Transverse colon (tissue), 4 donors: Measurements from ENCODE around the gene LZTFL1. TPM values are rescaled to one million over a fixed set of nuclear protein-coding genes. Genes with fewer than 3 reads are reported as not detected.

Experiments used
- DNase-seq: peaks from one replicate; pipeline ENCODE4 v3.0.0-alpha.2; 2019
- H3K27ac ChIP-seq, 4 donors: fragments of 200-600 bp; sonication (generic); 2 replicates each; pipeline ENCODE4 v1.5.1; 2016 to 2018; ENCODE audit warnings: inconsistent platforms in 4 of 4
- H3K27me3 ChIP-seq: fragments of 200-600 bp; sonication (generic); 2 replicates; pipeline ENCODE4 v1.5.1; 2017; ENCODE audit warnings: inconsistent platforms
- H3K36me3 ChIP-seq, 4 donors: fragments of 200-600 bp; sonication (generic); 2 replicates each; pipeline ENCODE4 v1.5.1; 2017 to 2019; ENCODE audit warnings: inconsistent platforms in 4 of 4
- H3K4me1 ChIP-seq, 4 donors: fragments of 200-600 bp; sonication (generic); 2 replicates each; pipeline ENCODE4 v1.5.1; 2017 to 2020; ENCODE audit warnings: inconsistent platforms in 4 of 4
- H3K4me3 ChIP-seq, 4 donors: fragments of 200-600 bp; sonication (generic); 1 replicate in 1 of 4; 2 replicates in 3 of 4; pipeline versions ENCODE4 v1.5.1 to v1.6.1; 2017 to 2019; ENCODE audit warnings: inconsistent platforms in 4 of 4
- H3K9me3 ChIP-seq, 2 donors: fragments of 200-600 bp; sonication (generic); 2 replicates each; pipeline ENCODE4 v1.5.1; 2017 to 2019; ENCODE audit warnings: inconsistent platforms in 2 of 2
- EP300 ChIP-seq: sonication (generic); formaldehyde crosslinking; IDR thresholded peaks from one replicate; pipeline ENCODE4 v1.6.1; 2017; ENCODE audit warnings: antibody characterized with exemption, low read depth
- POLR2A ChIP-seq: fragments of 450-650 bp; IDR thresholded peaks from one replicate; pipeline ENCODE4 v1.6.1; 2016; ENCODE audit warnings: antibody characterized with exemption, mild to moderate bottlenecking, moderate library complexity
- POLR2AphosphoS5 ChIP-seq, 3 donors: sonication (generic); formaldehyde crosslinking; IDR thresholded peaks; one replicate each; pipeline ENCODE4 v1.6.1; 2016; ENCODE audit warnings: antibody characterized with exemption in 3 of 3
- WGBS, 2 donors: methylation state at CpG; one replicate each; pipeline ENCODE4 v1.1.5; 2018; ENCODE audit warnings: low coverage in 1 of 2; 5-methylcytosine and 5-hydroxymethylcytosine counted together
- in situ Hi-C, 4 donors: fragments of 200-750 bp; cut with MboI; loops; one replicate each; pipeline versions ENCODE4 v1.15.0 to v1.15.1; 2017; ENCODE audit warnings: low sequenced_read_pairs in 3 of 4, low pct_ligation_motif_present in 1 of 4, low pct_unique_long_range_greater_than_20kb in 1 of 4
- intact Hi-C: fragments of 100-400 bp; cut with DNase I; formaldehyde crosslinking; loops from one replicate; pipeline ENCODE4 v1.15.1; 2023; ENCODE audit warnings: low total_unique reads
- total RNA-seq, 4 donors: library from RNA; depleted of rRNA; stranded (reverse); fragments of >200 nt; gene quantifications; one replicate each; pipeline ENCODE4 v1.1.0, GENCODE V29; 2016
- TF ChIP-seq, protein P1 (sequence below), 5 experiments: fragments of 200-600 bp in 3 of 5; fragments of 450-650 bp in 2 of 5; sonication (generic) in 3 of 5; IDR thresholded peaks; 1 replicate in 2 of 5; 2 replicates in 3 of 5; pipeline ENCODE4 v1.5.1; 2016 to 2017; ENCODE audit warnings: antibody characterized with exemption in 5 of 5, inconsistent platforms in 3 of 5, mild to moderate bottlenecking in 2 of 5, moderate library complexity in 1 of 5

Gene LZTFL1
- total RNA-seq, 4 donors from 2014 or later: 3.7 to 10.3 (median 7.8) TPM

DNA sequence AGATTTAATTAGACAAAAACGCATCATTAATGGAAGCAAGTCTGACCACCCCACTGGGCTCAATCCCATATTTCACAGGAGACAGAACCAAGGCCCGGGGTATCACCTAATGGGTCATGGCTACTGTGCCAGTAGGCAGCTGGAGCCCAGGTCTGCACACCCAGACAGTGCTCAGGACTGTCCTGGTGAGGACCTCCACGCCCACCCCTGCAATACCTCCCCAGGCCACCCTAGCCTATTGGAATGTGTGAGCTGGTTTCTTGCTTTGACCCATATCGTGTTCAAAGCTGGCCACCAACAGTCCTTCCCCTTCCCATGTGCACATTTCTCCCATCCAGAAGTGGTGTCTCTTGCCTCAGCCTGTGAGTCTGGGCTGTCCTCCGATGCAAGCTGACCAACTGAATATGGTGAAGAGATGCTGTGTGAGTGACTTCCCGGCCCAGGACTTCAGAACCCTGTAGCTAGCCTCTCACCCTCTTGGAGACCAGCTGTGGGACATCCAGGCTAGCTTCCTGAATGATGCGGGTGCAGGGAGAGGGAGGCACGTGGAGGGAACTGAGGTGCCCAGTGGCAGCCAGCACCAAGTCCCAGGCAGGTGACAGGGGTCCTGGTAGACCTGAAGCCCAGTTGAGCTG is 64.7 kb downstream of the LZTFL1 start:
- H3K27ac ChIP-seq: no peak overlapping the region
- intact Hi-C loops (no loop called here), in situ Hi-C loops (no loop called here)
- no peak overlapping the region for H3K4me3 ChIP-seq
- no peaks in the 10 kb centered on the region for H3K36me3 ChIP-seq
- no peaks in the 10 kb centered on the region for H3K27me3 ChIP-seq
- no peak for DNase-seq
- no peaks in the 10 kb centered on the region for H3K9me3 ChIP-seq
- WGBS, 2 donors: 84 to 88% methylated on average over 3 to 6 of the region's 8 CpGs
- no peak for TF ChIP-seq POLR2AphosphoS5 (IDR thresholded peaks at IDR 0.05)
- no peak for TF ChIP-seq EP300
- TF ChIP-seq POLR2A: no peak
- TF ChIP-seq, protein P1, sequence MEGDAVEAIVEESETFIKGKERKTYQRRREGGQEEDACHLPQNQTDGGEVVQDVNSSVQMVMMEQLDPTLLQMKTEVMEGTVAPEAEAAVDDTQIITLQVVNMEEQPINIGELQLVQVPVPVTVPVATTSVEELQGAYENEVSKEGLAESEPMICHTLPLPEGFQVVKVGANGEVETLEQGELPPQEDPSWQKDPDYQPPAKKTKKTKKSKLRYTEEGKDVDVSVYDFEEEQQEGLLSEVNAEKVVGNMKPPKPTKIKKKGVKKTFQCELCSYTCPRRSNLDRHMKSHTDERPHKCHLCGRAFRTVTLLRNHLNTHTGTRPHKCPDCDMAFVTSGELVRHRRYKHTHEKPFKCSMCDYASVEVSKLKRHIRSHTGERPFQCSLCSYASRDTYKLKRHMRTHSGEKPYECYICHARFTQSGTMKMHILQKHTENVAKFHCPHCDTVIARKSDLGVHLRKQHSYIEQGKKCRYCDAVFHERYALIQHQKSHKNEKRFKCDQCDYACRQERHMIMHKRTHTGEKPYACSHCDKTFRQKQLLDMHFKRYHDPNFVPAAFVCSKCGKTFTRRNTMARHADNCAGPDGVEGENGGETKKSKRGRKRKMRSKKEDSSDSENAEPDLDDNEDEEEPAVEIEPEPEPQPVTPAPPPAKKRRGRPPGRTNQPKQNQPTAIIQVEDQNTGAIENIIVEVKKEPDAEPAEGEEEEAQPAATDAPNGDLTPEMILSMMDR (IDR thresholded peaks at IDR 0.05): no peak
- peaks cover 5 to 34% (median 10%) of the 10 kb centered on the region in 4 donors for H3K4me1 ChIP-seq

- H3K27ac ChIP-seq: no peak overlapping the region
- H3K9me3 ChIP-seq: no peaks in the 10 kb centered on the region
- no peaks in the 10 kb centered on the region for H3K36me3 ChIP-seq
- WGBS, 2 donors: 31 to 73% methylated on average over 3 to 8 of the region's 8 CpGs
- no peak for DNase-seq
- in situ Hi-C loops (no loop called here), intact Hi-C loops (no loop called here)
- peaks cover 5 to 34% (median 10%) of the 10 kb centered on the region in 4 donors for H3K4me1 ChIP-seq
- H3K4me3 ChIP-seq: no peak overlapping the region
- H3K27me3 ChIP-seq: no peaks in the 10 kb centered on the region
- TF ChIP-seq POLR2AphosphoS5 (IDR thresholded peaks at IDR 0.05): no peak
- TF ChIP-seq POLR2A: no peak
- TF ChIP-seq EP300: no peak
- TF ChIP-seq, protein P1 (IDR thresholded peaks at IDR 0.05): no peak
Measured at GRCh38 chr3:45776611-45777010, 65.3 kb downstream of the LZTFL1 start.

DNA sequence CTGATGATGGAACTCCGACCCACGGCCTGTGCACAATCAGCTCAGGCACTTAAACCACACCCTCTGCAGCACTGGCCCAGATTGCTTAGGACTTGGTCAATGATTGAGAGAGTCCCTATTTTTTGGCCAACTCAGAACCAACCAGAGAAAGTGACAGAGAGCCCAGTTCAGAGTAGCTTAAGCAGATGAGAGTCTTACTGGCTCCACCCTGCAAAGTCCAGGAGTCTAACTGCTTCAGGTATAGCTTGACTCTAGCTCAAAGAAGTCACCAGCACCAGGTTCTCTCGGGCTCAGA is 65.7 kb downstream of the LZTFL1 start:
- no peak overlapping the region for H3K4me3 ChIP-seq
- no peaks in the 10 kb centered on the region for H3K27me3 ChIP-seq
- WGBS, 2 donors: 37% methylated on average over 3 of the region's 3 CpGs; no CpG with 5 or more reads in 1 of the 2 donors
- intact Hi-C loops (no loop called here), in situ Hi-C loops (no loop called here)
- no peak for DNase-seq
- TF ChIP-seq EP300: no peak
- no peak for TF ChIP-seq POLR2A
- TF ChIP-seq, protein P1 (IDR thresholded peaks at IDR 0.05): no peak
- TF ChIP-seq POLR2AphosphoS5 (IDR thresholded peaks at IDR 0.05): no peak
- no peaks in the 10 kb centered on the region for H3K36me3 ChIP-seq
- no peaks in the 10 kb centered on the region for H3K9me3 ChIP-seq
- no peak overlapping the region for H3K27ac ChIP-seq
- H3K4me1 ChIP-seq: peaks cover 5 to 34% (median 10%) of the 10 kb centered on the region in 4 donors

DNA sequence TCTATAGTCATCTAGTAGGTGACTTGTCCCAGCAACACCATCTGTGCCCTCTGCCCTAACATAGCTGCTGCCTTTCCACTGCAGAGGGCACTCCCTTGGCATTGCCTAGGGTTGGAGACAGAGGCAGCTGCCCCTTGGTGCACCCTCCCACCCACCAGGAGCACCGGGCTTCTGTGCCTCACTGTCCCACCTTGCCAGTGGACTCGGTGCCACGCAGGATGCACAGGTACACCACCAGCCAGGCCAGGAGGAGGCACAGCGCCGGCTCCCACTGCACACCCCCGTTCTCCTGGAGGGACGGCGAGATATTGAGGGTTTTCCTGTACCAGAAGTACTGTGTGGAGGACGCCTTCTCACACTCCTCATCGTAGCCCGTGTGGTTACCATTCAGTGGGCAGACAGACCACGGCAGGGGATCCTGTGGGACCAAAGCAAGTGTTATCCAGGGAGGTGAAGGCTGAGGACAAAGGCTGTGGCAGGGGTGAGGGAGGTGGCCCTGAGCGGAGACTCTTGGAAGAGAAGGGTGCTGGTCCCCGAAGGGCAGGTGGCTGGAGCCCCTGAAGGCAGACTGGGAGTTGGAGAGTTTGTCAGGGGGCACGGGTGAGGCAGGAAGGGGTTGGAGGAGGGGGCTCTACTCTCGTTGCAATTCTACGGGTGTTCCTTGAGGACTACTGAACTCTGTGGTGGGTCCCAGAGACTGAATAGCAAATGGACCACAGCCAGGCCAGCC is 66.2 kb downstream of the LZTFL1 start:
- H3K9me3 ChIP-seq: no peaks in the 10 kb centered on the region
- in situ Hi-C loops: no loop called here
- WGBS, 2 donors: 86 to 100% methylated on average over 3 to 17 of the region's 17 CpGs
- intact Hi-C loops: no loop called here
- no peaks in the 10 kb centered on the region for H3K36me3 ChIP-seq
- TF ChIP-seq POLR2AphosphoS5 (IDR thresholded peaks at IDR 0.05) (no peak), EP300 (no peak), POLR2A (no peak)
- TF ChIP-seq, protein P1 (IDR thresholded peaks at IDR 0.05): no peak
- H3K27me3 ChIP-seq: no peaks in the 10 kb centered on the region
- no peak for DNase-seq
- H3K4me1 ChIP-seq: peaks cover 5 to 34% (median 10%) of the 10 kb centered on the region in 4 donors
- no peak overlapping the region for H3K4me3 ChIP-seq
- H3K27ac ChIP-seq: no peak overlapping the region
